H1 (cell line): Measurements from ENCODE around the gene GAS7. TPM values are rescaled to one million over a fixed set of nuclear protein-coding genes. Genes with fewer than 3 reads are reported as not detected.

Source experiments
- CEBPB ChIP-seq: IDR thresholded peaks from 2 replicates; pipeline ENCODE4 v1.6.1; 2012; ENCODE audit warnings: low read depth, low read length
- EP300 ChIP-seq, 2 experiments: IDR thresholded peaks; 1 replicate in 1 of 2; 2 replicates in 1 of 2; pipeline ENCODE4 v1.6.1; 2011 to 2012; ENCODE audit warnings: low read depth in 2 of 2, low read length in 2 of 2, mild to moderate bottlenecking in 2 of 2, borderline replicate concordance in 1 of 2, inconsistent platforms in 1 of 2, moderate library complexity in 1 of 2
- GTF2F1 ChIP-seq: IDR thresholded peaks from 2 replicates; pipeline ENCODE4 v1.6.1; 2012; ENCODE audit warnings: low read depth, low read length, improper control_type of control experiment, borderline replicate concordance
- RFX5 ChIP-seq: IDR thresholded peaks from 2 replicates; pipeline ENCODE4 v1.6.1; 2011; ENCODE audit warnings: low read depth, low read length, improper control_type of control experiment, borderline replicate concordance
- SUZ12 ChIP-seq: fragments of 200-600 bp; sonication (generic); IDR thresholded peaks from 2 replicates; pipeline ENCODE4 v1.6.1; 2012; ENCODE audit warnings: mild to moderate bottlenecking, inconsistent platforms, low read length, moderate library complexity, mixed read lengths
- polyA plus RNA-seq, 7 experiments: library from polyadenylated mRNA; depleted of rRNA in 3 of 7; stranded (reverse) in 5 of 7; unstranded in 2 of 7; fragments of >200 nt in 5 of 7; fragments of 200-250 nt in 2 of 7; gene quantifications; 1 replicate in 5 of 7; 2 replicates in 1 of 7; 4 replicates in 1 of 7; pipeline versions ENCODE4 v1.2.1 to v1.2.3, GENCODE V29; 2011 to 2013; ENCODE audit warnings: missing spikeins in 2 of 7, mixed read lengths in 2 of 7
- total RNA-seq: library from RNA; stranded (reverse); fragmentation: NEBNext Ultra II Directional; extraction: Animal tissue kit (Norgen Biotek cat#: 25700); gene quantifications from 2 replicates; pipeline ENCODE4 v1.2.1, GENCODE V29; 2021
- TF ChIP-seq, protein P1 (sequence below): fragments of 300-600 bp; sonication (generic); IDR thresholded peaks from 2 replicates; pipeline ENCODE4 v1.7.1; 2012; ENCODE audit warnings: low read length, moderate library complexity, mild to moderate bottlenecking, inconsistent platforms; ENCODE audit not compliant: insufficient replicate concordance

The GAS7 gene
- total and polyA plus RNA-seq, 2 of the 8 experiments (the other 6 are each of a cell fraction or from before 2014, with no cell fraction given), result 5.0 to 14.5 TPM

DNA sequence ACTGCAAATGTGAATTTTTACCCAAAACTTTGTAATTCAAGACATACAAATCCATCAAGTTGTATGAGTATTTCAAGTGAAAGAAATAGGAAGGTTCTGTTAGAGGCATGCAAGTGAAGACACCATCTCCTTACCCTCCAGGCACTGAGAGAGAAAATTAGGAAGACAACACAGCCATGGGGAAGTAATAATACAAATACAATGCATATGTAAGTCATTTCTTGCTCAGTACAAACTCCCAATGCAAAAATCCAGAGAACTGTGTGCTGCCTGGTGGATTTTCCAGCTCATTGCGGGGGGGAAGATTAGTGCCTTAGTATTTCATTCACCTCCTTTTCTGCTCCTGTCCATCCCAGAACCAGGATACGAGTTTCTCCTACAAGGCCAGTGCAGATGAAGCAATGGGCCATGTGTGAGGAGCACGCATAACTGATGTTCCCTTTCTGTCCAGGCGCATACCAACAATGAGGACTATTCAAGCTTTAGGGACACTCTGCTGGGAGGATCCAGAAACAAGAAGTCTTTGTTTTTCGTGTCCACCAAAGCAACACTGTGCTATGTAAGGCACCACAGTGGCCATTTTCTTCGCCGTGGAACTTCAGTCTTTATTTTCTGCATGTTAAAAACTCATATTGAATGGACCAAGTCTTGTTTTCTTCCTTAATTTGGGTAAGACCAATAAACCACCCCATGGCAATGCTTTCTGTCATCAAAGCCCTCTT lies 149.6 kb downstream of the GAS7 start (continued):
- TF ChIP-seq GTF2F1 (no peak), RFX5 (no peak), EP300 (IDR thresholded peaks at IDR 0.05; ENCODE audit: borderline replicate concordance in 1 of 2, low read depth in 2 of 2, low read length in 2 of 2) (no peak), CEBPB (no peak), SUZ12 (no peak)
- TF ChIP-seq, protein P1, sequence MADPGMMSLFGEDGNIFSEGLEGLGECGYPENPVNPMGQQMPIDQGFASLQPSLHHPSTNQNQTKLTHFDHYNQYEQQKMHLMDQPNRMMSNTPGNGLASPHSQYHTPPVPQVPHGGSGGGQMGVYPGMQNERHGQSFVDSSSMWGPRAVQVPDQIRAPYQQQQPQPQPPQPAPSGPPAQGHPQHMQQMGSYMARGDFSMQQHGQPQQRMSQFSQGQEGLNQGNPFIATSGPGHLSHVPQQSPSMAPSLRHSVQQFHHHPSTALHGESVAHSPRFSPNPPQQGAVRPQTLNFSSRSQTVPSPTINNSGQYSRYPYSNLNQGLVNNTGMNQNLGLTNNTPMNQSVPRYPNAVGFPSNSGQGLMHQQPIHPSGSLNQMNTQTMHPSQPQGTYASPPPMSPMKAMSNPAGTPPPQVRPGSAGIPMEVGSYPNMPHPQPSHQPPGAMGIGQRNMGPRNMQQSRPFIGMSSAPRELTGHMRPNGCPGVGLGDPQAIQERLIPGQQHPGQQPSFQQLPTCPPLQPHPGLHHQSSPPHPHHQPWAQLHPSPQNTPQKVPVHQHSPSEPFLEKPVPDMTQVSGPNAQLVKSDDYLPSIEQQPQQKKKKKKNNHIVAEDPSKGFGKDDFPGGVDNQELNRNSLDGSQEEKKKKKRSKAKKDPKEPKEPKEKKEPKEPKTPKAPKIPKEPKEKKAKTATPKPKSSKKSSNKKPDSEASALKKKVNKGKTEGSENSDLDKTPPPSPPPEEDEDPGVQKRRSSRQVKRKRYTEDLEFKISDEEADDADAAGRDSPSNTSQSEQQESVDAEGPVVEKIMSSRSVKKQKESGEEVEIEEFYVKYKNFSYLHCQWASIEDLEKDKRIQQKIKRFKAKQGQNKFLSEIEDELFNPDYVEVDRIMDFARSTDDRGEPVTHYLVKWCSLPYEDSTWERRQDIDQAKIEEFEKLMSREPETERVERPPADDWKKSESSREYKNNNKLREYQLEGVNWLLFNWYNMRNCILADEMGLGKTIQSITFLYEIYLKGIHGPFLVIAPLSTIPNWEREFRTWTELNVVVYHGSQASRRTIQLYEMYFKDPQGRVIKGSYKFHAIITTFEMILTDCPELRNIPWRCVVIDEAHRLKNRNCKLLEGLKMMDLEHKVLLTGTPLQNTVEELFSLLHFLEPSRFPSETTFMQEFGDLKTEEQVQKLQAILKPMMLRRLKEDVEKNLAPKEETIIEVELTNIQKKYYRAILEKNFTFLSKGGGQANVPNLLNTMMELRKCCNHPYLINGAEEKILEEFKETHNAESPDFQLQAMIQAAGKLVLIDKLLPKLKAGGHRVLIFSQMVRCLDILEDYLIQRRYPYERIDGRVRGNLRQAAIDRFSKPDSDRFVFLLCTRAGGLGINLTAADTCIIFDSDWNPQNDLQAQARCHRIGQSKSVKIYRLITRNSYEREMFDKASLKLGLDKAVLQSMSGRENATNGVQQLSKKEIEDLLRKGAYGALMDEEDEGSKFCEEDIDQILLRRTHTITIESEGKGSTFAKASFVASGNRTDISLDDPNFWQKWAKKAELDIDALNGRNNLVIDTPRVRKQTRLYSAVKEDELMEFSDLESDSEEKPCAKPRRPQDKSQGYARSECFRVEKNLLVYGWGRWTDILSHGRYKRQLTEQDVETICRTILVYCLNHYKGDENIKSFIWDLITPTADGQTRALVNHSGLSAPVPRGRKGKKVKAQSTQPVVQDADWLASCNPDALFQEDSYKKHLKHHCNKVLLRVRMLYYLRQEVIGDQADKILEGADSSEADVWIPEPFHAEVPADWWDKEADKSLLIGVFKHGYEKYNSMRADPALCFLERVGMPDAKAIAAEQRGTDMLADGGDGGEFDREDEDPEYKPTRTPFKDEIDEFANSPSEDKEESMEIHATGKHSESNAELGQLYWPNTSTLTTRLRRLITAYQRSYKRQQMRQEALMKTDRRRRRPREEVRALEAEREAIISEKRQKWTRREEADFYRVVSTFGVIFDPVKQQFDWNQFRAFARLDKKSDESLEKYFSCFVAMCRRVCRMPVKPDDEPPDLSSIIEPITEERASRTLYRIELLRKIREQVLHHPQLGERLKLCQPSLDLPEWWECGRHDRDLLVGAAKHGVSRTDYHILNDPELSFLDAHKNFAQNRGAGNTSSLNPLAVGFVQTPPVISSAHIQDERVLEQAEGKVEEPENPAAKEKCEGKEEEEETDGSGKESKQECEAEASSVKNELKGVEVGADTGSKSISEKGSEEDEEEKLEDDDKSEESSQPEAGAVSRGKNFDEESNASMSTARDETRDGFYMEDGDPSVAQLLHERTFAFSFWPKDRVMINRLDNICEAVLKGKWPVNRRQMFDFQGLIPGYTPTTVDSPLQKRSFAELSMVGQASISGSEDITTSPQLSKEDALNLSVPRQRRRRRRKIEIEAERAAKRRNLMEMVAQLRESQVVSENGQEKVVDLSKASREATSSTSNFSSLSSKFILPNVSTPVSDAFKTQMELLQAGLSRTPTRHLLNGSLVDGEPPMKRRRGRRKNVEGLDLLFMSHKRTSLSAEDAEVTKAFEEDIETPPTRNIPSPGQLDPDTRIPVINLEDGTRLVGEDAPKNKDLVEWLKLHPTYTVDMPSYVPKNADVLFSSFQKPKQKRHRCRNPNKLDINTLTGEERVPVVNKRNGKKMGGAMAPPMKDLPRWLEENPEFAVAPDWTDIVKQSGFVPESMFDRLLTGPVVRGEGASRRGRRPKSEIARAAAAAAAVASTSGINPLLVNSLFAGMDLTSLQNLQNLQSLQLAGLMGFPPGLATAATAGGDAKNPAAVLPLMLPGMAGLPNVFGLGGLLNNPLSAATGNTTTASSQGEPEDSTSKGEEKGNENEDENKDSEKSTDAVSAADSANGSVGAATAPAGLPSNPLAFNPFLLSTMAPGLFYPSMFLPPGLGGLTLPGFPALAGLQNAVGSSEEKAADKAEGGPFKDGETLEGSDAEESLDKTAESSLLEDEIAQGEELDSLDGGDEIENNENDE, result no peak
